Activated T-cell treated with anti-CD3 and anti-CD28 coated beads, Interleukin-2, amount 50 U/mL, for 72 hours (primary cell): ENCODE results near the gene FAM118A. TPM values are rescaled to one million over a fixed set of nuclear protein-coding genes. Genes with fewer than 3 reads are reported as not detected.
"Not testable (repeated sequence)": the region's sequence is repeated elsewhere in the genome, so short reads cannot be mapped to it uniquely, and the experiment has no call there.

Experiments used
- ATAC-seq, 2 donors: fragments of 150-1000 bp; cut with Tn5 transposase; replicated peaks in 1 of 2; 2 replicates each; pipeline ENCODE4 v1.10.0; 2021; ENCODE audit warnings: moderate library complexity in 2 of 2, mild to moderate bottlenecking in 1 of 2
- DNase-seq, 2 donors: peaks; one replicate each; pipeline ENCODE4 v3.0.0; 2021 to 2022; ENCODE audit warnings: mixed read lengths in 1 of 2
- H3K27ac Mint-ChIP-seq: one replicate; pipeline ENCODE4 v1.8.0; 2022; ENCODE audit warnings: mild to moderate bottlenecking, moderate library complexity, mixed read lengths
- H3K27me3 Mint-ChIP-seq: one replicate; pipeline ENCODE4 v1.8.0; 2022; ENCODE audit warnings: low read depth, mixed read lengths
- H3K36me3 Mint-ChIP-seq, 2 donors: one replicate each; pipeline ENCODE4 v1.8.0; 2022; ENCODE audit warnings: mixed read lengths in 2 of 2, mild to moderate bottlenecking in 1 of 2; ENCODE audit not compliant: insufficient read depth in 2 of 2
- H3K4me1 Mint-ChIP-seq: one replicate; pipeline ENCODE4 v1.8.0; 2022; ENCODE audit warnings: low read depth, mixed read lengths
- H3K4me3 Mint-ChIP-seq, 2 donors: one replicate each; pipeline ENCODE4 v1.8.0; 2022; ENCODE audit warnings: mild to moderate bottlenecking in 2 of 2, mixed read lengths in 2 of 2, moderate library complexity in 2 of 2
- H3K9me3 Mint-ChIP-seq, 2 donors: one replicate each; pipeline ENCODE4 v1.8.0; 2022; ENCODE audit warnings: mixed read lengths in 2 of 2
- total RNA-seq, 2 donors: library from RNA; stranded (reverse); gene quantifications; one replicate each; pipeline ENCODE4 v1.2.3, GENCODE V29; 2022

FAM118A gene
- total RNA-seq, 2 donors from 2014 or later: 50.1 to 130 TPM

DNA sequence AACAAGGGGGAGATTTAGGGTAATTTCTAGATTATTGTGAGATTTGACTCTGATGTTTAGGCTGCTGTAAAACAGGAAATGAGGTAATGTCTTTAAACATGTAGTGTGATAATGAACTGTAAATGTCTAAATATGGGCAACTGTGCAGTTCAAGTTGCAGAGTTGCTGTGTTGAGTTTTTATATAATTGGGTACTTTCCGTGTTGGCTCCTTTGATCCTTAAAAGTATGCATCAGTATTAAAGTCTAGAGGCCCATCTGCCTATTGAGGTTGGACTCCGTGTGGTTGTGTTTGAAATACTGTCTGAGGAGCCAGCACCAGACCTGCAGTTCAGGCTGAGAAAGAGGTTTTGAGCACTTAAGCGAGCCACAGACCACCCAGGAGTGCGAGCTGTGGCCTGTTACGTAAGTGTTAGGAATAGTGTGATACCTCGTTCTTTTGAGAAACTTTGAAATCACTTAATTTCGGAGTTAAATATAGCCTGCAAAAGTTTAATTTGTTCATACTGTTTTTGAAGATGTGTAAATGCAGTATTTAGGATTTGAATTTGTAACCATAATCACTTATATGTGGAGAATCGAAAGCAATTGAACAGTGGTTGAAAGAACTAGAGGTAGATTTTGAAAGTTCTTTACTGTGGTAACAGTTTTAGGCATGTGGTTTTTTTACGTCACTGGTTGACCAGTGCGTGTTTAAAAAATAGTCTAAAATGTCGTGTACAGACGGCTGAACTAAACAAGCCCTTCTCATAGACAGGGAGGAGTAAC is 9.0 kb downstream of the FAM118A start:
- H3K4me1 Mint-ChIP-seq: peaks cover 84% of the 10 kb centered on the region
- no peaks in the 10 kb centered on the region for H3K27me3 Mint-ChIP-seq
- DNase-seq (peak; percentile 62 to 65), ATAC-seq (peak; percentile 69 to 74)
- peaks cover 7 to 15% of the 10 kb centered on the region in 2 donors for H3K36me3 Mint-ChIP-seq
- H3K9me3 Mint-ChIP-seq: no peaks in the 10 kb centered on the region
- peak overlapping the region; percentile 89 to 96 for H3K4me3 Mint-ChIP-seq
- H3K27ac Mint-ChIP-seq: peak overlapping the region; percentile 98

DNA sequence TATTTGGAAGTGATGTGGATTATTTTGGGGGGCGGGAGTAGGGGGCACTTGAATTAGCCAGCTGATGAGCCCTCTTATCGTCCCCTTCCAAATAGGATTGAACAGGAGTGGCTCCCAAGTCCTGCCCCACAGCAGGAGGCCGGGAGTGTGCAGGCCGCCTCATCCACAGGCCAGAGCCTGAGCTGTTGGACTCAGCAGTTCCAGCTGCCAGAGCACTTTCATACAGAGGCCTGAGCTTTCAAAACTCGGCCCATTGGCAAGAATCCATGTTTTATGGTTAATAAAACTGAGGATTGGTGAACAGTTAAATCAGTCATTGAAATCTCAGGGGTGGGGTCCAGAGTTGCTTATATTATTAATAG is 9.6 kb downstream of the FAM118A start:
- ATAC-seq (peak; percentile 1 to 6), DNase-seq (no peak)
- H3K27me3 Mint-ChIP-seq: no peaks in the 10 kb centered on the region
- H3K4me3 Mint-ChIP-seq: peak overlapping the region; percentile 89 to 96
- H3K27ac Mint-ChIP-seq: peak overlapping the region; percentile 98
- H3K9me3 Mint-ChIP-seq: no peaks in the 10 kb centered on the region
- peaks cover 83% of the 10 kb centered on the region for H3K4me1 Mint-ChIP-seq
- H3K36me3 Mint-ChIP-seq: peaks cover 9 to 20% of the 10 kb centered on the region in 2 donors

- peaks cover 14 to 26% of the 10 kb centered on the region in 2 donors for H3K36me3 Mint-ChIP-seq
- H3K27ac Mint-ChIP-seq: peak overlapping the region; percentile 98
- ATAC-seq: no peak
- H3K9me3 Mint-ChIP-seq: no peaks in the 10 kb centered on the region
- peak in 1 of 2 donors; percentile 18 for DNase-seq
- no peaks in the 10 kb centered on the region for H3K27me3 Mint-ChIP-seq
- H3K4me1 Mint-ChIP-seq: peaks cover 73% of the 10 kb centered on the region
- H3K4me3 Mint-ChIP-seq: peak overlapping the region; percentile 89 to 96
Measured at GRCh38 chr22:45320357-45320976, 10.7 kb downstream of the FAM118A start.

DNA sequence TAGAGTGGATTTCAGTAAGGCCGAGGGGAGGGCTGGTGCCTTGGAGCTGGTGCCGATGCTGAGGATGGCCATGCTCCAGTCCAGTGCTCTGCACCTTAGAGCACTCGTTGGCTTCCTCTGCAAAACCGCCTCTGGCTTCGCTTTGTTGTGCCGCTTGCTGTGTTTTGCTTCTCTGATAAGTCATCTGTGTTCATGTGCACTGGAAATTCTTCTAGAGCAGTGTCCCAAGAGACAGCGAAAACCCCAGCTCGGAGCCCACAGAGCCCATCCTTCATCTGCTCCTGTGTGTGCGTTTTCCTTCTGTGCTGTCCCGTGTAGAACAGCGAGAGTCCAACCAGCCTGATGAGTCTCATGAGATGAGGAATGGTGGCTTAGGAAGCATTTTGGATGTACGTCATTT is 12.1 kb downstream of the FAM118A start:
- no peak for DNase-seq
- peaks cover 60% of the 10 kb centered on the region for H3K4me1 Mint-ChIP-seq
- no peaks in the 10 kb centered on the region for H3K9me3 Mint-ChIP-seq
- peaks cover 15 to 31% of the 10 kb centered on the region in 2 donors for H3K36me3 Mint-ChIP-seq
- no peak for ATAC-seq
- H3K27me3 Mint-ChIP-seq: no peaks in the 10 kb centered on the region
- peak overlapping the region; percentile 73 for H3K27ac Mint-ChIP-seq
- H3K4me3 Mint-ChIP-seq: peak overlapping the region; percentile 39 to 60

DNA sequence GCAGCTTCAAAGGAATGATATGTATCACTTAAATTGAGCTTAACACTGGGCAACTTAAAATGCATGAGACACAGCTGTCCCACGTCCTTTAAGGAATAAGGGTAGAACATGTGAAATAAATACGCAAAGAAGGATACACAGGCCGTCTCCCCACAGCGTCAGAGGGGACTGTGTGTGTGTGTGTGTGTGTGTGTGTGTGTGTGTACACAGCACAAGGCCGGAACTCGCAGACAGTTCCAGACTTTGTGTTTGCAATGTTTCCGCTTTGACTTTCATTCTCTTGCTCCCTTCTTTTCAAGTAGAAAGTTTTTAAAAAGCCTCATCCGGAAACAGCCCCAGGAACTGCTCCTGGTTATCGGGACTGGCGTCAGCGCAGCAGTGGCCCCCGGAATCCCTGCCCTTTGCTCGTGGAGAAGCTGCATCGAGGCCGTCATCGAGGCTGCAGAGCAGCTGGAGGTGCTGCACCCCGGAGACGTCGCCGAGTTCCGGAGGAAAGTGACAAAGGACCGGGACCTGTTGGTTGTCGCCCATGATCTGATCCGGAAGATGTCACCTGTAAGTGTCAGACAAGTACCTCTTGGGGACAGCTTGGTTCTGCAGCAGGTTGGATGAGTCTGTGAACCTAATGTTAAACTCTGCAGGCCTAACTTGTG is 13.3 kb downstream of the FAM118A start:
- Mint-ChIP-seq H3K36me3 (peaks cover 17 to 36% of the 10 kb centered on the region in 2 donors), H3K27ac (peak overlapping the region; percentile 18), H3K9me3 (no peaks in the 10 kb centered on the region), H3K27me3 (no peaks in the 10 kb centered on the region), H3K4me1 (peaks cover 48% of the 10 kb centered on the region), H3K4me3 (peak overlapping the region; percentile 20 to 55)
- no peak for DNase-seq
- ATAC-seq: no peak

GRCh38 chr22:45323695-45324094 is 14.0 kb downstream of the FAM118A start:
- Mint-ChIP-seq H3K36me3 (peaks cover 17 to 36% of the 10 kb centered on the region in 2 donors), H3K4me1 (peaks cover 44% of the 10 kb centered on the region), H3K9me3 (no peaks in the 10 kb centered on the region), H3K27me3 (no peaks in the 10 kb centered on the region), H3K27ac (peak overlapping the region; percentile 18), H3K4me3 (peak overlapping the region; percentile 1 to 15)
- ATAC-seq: no peak
- no peak for DNase-seq

- peak overlapping the region in 1 of 2 donors; percentile 15 for H3K4me3 Mint-ChIP-seq
- no peaks in the 10 kb centered on the region for H3K27me3 Mint-ChIP-seq
- H3K36me3 Mint-ChIP-seq: peaks cover 17 to 36% of the 10 kb centered on the region in 2 donors
- DNase-seq (no peak), ATAC-seq (no peak)
- H3K9me3 Mint-ChIP-seq: no peaks in the 10 kb centered on the region
- peaks cover 40% of the 10 kb centered on the region for H3K4me1 Mint-ChIP-seq
- H3K27ac Mint-ChIP-seq: peak overlapping the region; percentile 18
Measured at GRCh38 chr22:45324311-45324711, 14.6 kb downstream of the FAM118A start.

GRCh38 chr22:45328261-45328660 is 18.5 kb downstream of the FAM118A start:
- H3K36me3 Mint-ChIP-seq: peaks cover 17 to 28% of the 10 kb centered on the region in 2 donors
- not testable (repeated sequence) for DNase-seq, H3K9me3 Mint-ChIP-seq, ATAC-seq, H3K4me3 Mint-ChIP-seq, H3K27me3 Mint-ChIP-seq
- peak overlapping the region; percentile 46 for H3K27ac Mint-ChIP-seq
- H3K4me1 Mint-ChIP-seq: peaks cover 12% of the 10 kb centered on the region

DNA sequence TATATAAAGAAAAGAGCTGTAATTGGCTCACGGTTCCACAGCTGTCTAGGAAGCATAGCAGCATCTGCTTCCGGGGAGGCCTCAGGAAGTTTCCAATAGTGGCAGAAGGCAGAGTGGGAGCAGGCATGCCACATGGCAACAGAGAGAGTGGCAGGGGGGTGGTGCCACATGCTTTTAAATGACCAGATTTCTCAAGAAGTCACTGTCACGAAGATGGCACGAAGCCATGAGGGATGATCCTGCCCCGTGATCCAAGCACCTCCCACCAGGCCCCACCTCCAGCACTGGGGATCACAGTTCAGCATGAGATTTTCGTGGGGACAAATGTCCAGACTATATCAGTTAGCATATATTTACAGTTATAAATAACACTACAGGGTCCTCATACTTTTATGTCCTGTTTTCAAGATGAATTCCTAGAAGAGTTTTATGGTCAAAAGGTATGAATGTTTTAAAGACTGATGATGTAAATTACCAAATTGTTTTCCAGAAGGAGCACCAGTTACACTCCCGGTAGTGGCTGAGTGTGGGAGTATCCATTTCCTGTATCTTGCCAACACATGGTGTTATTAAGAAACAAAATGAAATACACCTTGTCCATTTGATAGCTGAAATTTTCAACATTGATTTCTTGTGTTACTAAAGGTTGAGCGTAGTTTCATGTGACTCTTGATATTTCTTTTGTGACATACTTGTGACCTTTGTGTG is 19.2 kb downstream of the FAM118A start:
- ATAC-seq: no peak
- Mint-ChIP-seq H3K27me3 (no peaks in the 10 kb centered on the region), H3K27ac (peak overlapping the region; percentile 46), H3K9me3 (no peaks in the 10 kb centered on the region), H3K4me1 (peaks cover 7% of the 10 kb centered on the region), H3K4me3 (no peak overlapping the region), H3K36me3 (peaks cover 9 to 22% of the 10 kb centered on the region in 2 donors)
- DNase-seq: no peak

- DNase-seq (no peak), ATAC-seq (peak in 1 of 2 donors; percentile 43)
- peaks cover 5% of the 10 kb centered on the region for H3K4me1 Mint-ChIP-seq
- no peaks in the 10 kb centered on the region for H3K27me3 Mint-ChIP-seq
- no peak overlapping the region for H3K4me3 Mint-ChIP-seq
- peaks cover 9 to 20% of the 10 kb centered on the region in 2 donors for H3K36me3 Mint-ChIP-seq
- no peaks in the 10 kb centered on the region for H3K9me3 Mint-ChIP-seq
- no peak overlapping the region for H3K27ac Mint-ChIP-seq
Measured at GRCh38 chr22:45329530-45329936, 19.8 kb downstream of the FAM118A start.

DNA sequence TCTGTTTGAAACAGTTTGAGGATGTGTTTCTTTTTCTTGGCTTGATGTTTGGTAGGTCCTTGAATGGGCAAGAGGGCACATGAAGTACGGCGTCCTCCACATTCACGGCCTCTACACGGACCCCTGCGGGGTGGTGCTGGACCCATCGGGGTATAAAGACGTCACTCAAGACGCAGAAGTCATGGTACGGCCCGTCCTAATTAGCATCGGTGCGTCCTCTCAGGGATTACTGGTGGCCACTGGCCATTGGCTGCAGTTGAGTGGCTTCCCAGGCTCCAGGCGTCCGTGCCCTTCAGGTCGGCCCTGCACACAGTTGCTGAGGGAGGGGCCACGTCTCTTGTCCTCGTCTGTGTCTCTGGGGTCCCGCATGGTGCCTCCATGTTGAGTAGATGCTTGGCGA is 20.8 kb downstream of the FAM118A start:
- no peaks in the 10 kb centered on the region for H3K9me3 Mint-ChIP-seq
- H3K27ac Mint-ChIP-seq: peak overlapping the region; percentile 40
- no peak for ATAC-seq

DNA sequence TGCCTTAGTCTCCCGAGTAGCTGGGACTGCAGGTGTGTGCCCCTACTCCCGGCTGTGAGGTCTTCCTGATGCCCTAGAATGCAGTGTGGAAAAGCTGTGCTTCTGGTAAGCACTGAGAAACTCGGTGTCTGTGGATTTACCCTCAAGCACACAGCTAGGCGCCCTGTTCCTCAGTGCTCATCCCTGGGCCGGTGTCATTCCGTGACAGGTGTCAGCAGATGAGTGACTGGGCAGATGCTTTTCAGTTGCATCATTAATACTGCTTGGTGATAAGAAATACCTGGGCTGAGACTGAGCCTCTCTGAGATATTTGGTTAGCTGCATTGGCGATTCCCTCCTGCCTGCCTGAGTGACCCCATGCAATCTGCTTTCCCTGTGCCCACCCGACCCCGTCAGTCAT is 21.8 kb downstream of the FAM118A start:
- H3K4me3 Mint-ChIP-seq: no peak overlapping the region
- peaks cover 4 to 14% of the 10 kb centered on the region in 2 donors for H3K36me3 Mint-ChIP-seq
- ATAC-seq (no peak), DNase-seq (no peak)
- peaks cover 10% of the 10 kb centered on the region for H3K4me1 Mint-ChIP-seq
- no peaks in the 10 kb centered on the region for H3K9me3 Mint-ChIP-seq
- H3K27ac Mint-ChIP-seq: no peak overlapping the region
- no peaks in the 10 kb centered on the region for H3K27me3 Mint-ChIP-seq

More for the DNA sequence above, 20.8 kb downstream of the FAM118A start:
- H3K36me3 Mint-ChIP-seq: peaks cover 4 to 14% of the 10 kb centered on the region in 2 donors
- no peak overlapping the region for H3K4me3 Mint-ChIP-seq
- no peak for DNase-seq
- H3K27me3 Mint-ChIP-seq: no peaks in the 10 kb centered on the region
- peaks cover 5% of the 10 kb centered on the region for H3K4me1 Mint-ChIP-seq
